ENCODE data around the gene UPK3A.

DNA sequence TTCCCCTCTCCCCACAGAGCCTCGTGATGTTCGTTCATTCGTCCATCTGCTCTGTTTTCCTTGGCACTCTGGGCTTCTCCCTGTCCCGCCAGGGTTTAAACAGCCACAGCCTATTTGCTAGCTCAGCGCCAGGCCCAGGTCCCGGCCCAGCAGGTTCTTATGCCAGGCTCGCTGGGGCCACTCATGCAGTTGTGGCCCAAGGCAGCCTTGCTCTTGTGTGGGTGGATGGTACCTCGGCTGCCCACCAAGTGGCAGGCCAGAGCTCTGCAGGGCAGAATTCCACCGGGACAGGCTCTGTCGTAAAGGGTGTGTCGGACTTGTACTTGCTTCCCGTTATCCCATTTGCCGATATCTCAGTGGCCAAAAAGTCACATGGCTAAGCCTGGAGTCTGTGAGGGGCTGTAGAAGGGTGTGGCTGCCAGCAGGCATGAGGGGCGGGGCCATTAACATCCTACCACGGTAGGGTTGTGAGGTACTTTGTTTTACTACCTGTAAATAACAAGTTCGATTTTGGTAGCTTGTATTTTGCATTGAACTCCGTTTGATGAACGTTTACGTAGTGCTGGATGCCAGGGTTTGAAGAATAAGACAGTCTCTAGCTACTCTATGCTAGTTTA, 32.9 kb downstream of the UPK3A start:
- TF ChIP-seq POLR2A (IDR thresholded peaks at IDR 0.05), result no peak
- no peak for TF ChIP-seq POLR2AphosphoS5 (IDR thresholded peaks at IDR 0.05; ENCODE audit: insufficient read depth in 1 of 2, low read depth in 1 of 2)
- TF ChIP-seq, protein P1, sequence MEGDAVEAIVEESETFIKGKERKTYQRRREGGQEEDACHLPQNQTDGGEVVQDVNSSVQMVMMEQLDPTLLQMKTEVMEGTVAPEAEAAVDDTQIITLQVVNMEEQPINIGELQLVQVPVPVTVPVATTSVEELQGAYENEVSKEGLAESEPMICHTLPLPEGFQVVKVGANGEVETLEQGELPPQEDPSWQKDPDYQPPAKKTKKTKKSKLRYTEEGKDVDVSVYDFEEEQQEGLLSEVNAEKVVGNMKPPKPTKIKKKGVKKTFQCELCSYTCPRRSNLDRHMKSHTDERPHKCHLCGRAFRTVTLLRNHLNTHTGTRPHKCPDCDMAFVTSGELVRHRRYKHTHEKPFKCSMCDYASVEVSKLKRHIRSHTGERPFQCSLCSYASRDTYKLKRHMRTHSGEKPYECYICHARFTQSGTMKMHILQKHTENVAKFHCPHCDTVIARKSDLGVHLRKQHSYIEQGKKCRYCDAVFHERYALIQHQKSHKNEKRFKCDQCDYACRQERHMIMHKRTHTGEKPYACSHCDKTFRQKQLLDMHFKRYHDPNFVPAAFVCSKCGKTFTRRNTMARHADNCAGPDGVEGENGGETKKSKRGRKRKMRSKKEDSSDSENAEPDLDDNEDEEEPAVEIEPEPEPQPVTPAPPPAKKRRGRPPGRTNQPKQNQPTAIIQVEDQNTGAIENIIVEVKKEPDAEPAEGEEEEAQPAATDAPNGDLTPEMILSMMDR (IDR thresholded peaks at IDR 0.05), result peak in 2 of 3 experiments; percentile 30 to 35
